ENCODE results near the gene HAPLN1.

DNA sequence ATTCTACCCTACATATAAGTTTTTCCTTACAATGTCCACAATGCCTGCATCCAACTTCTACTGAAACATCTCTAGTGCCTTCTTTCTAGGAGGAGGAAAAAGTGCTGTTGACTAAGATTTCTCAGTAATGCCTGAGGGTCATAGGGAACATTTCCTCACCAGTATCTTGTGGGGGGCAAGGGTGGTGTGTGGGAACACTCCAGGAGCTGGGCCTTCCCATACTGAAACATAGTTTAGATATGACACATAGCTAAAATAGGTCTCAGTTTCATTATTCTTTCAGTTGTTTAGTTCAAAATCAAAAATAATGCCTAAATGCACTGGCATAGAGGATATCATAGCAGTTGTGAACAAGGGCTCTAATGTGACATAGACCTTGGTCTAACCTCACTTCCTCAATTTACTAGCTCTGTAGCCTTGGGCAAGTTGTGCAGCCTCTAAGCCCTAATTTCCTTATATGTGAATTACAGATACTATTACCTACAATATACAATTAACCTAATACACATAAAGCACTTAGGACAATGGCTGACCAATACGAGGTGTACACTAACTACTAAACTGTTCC is 66.1 kb downstream of the HAPLN1 start:
- no peak for TF ChIP-seq FOXA1 (IDR thresholded peaks at IDR 0.05)
- TF ChIP-seq ELF4 (IDR thresholded peaks at IDR 0.05), result no peak
- TF ChIP-seq ARNT (IDR thresholded peaks at IDR 0.05), result no peak
- TF ChIP-seq SP1 (IDR thresholded peaks at IDR 0.05), result no peak
- no peak for TF ChIP-seq FOXM1 (IDR thresholded peaks at IDR 0.05; ENCODE audit: borderline replicate concordance)
- no peak for TF ChIP-seq TARDBP (IDR thresholded peaks at IDR 0.05)
- TF ChIP-seq ZNF384 (IDR thresholded peaks at IDR 0.05), result no peak
- TF ChIP-seq FOXK2 (IDR thresholded peaks at IDR 0.05), result no peak
- no peak for TF ChIP-seq BHLHE40 (IDR thresholded peaks at IDR 0.05; ENCODE audit: borderline replicate concordance)
- no peak for TF ChIP-seq HDGF (IDR thresholded peaks at IDR 0.05; ENCODE audit: borderline replicate concordance)
- TF ChIP-seq, protein P1, sequence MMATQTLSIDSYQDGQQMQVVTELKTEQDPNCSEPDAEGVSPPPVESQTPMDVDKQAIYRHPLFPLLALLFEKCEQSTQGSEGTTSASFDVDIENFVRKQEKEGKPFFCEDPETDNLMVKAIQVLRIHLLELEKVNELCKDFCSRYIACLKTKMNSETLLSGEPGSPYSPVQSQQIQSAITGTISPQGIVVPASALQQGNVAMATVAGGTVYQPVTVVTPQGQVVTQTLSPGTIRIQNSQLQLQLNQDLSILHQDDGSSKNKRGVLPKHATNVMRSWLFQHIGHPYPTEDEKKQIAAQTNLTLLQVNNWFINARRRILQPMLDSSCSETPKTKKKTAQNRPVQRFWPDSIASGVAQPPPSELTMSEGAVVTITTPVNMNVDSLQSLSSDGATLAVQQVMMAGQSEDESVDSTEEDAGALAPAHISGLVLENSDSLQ (IDR thresholded peaks at IDR 0.05), result no peak
- TF ChIP-seq LEF1 (IDR thresholded peaks at IDR 0.05; ENCODE audit: borderline replicate concordance), result no peak
